Neuronal stem cell (in vitro differentiated cells): ENCODE measurements around the gene PAFAH1B1.
"Not testable (repeated sequence)": the region's sequence is repeated elsewhere in the genome, so short reads cannot be mapped to it uniquely, and the experiment has no call there.

Source experiments
- DNase-seq: peaks from one replicate; pipeline ENCODE4 v3.0.0-alpha.2; 2013; ENCODE audit warnings: low spot score
- H2AFZ ChIP-seq: one replicate; pipeline ENCODE4 v1.6.1; 2013; ENCODE audit warnings: mild to moderate bottlenecking, low read length, inconsistent platforms
- H2AK5ac ChIP-seq: 2 replicates; pipeline ENCODE4 v1.6.1; 2013; ENCODE audit warnings: low read depth, mild to moderate bottlenecking, inconsistent platforms, low read length, moderate library complexity, mixed read lengths
- H2BK120ac ChIP-seq: 2 replicates; pipeline ENCODE4 v1.6.1; 2013; ENCODE audit warnings: low read depth, mild to moderate bottlenecking, inconsistent platforms, low read length, moderate library complexity, mixed read lengths
- H2BK12ac ChIP-seq: one replicate; pipeline ENCODE4 v1.6.1; 2013; ENCODE audit warnings: low read length, inconsistent platforms
- H2BK15ac ChIP-seq: 2 replicates; pipeline ENCODE4 v1.6.1; 2013; ENCODE audit warnings: mild to moderate bottlenecking, low read length, inconsistent platforms, mixed read lengths
- H2BK5ac ChIP-seq: one replicate; pipeline ENCODE4 v1.6.1; 2013; ENCODE audit warnings: inconsistent platforms, mild to moderate bottlenecking, low read length, moderate library complexity
- H3K14ac ChIP-seq: one replicate; pipeline ENCODE4 v1.6.1; 2013; ENCODE audit warnings: low read length, inconsistent platforms
- H3K18ac ChIP-seq: 2 replicates; pipeline ENCODE4 v1.6.1; 2013; ENCODE audit warnings: low read length, inconsistent platforms
- H3K23ac ChIP-seq: 2 replicates; pipeline ENCODE4 v1.6.1; 2013; ENCODE audit warnings: low read depth, mild to moderate bottlenecking, mixed read lengths, low read length, inconsistent platforms; ENCODE audit not compliant: poor library complexity
- H3K27ac ChIP-seq: replicated peaks from 3 replicates; pipeline ENCODE4 v1.5.1; 2013; ENCODE audit warnings: low read length, inconsistent platforms
- H3K27me3 ChIP-seq, 3 experiments: 2 replicates each; pipeline ENCODE4 v1.6.1; 2013; ENCODE audit warnings: low read length in 3 of 3, mild to moderate bottlenecking in 2 of 3, inconsistent platforms in 1 of 3, low read depth in 1 of 3, mixed read lengths in 1 of 3, moderate library complexity in 1 of 3; ENCODE audit not compliant: control insufficient read depth in 3 of 3, insufficient read depth in 3 of 3
- H3K36me3 ChIP-seq, 2 donors: replicated peaks in 1 of 2; 2 replicates each; pipeline ENCODE4 v1.6.1; 2013; ENCODE audit warnings: low read length in 2 of 2; ENCODE audit not compliant: control insufficient read depth in 2 of 2, insufficient read depth in 2 of 2
- H3K4ac ChIP-seq: 2 replicates; pipeline ENCODE4 v1.6.1; 2013; ENCODE audit warnings: inconsistent platforms, mild to moderate bottlenecking, low read length, moderate library complexity
- H3K4me1 ChIP-seq, 2 donors: 1 replicate in 1 of 2; 2 replicates in 1 of 2; pipeline ENCODE4 v1.6.1; 2013; ENCODE audit warnings: low read length in 2 of 2, low read depth in 1 of 2; ENCODE audit not compliant: control insufficient read depth in 2 of 2, insufficient read depth in 1 of 2
- H3K4me2 ChIP-seq: one replicate; pipeline ENCODE4 v1.6.1; 2013; ENCODE audit warnings: mild to moderate bottlenecking, low read length, inconsistent platforms; ENCODE audit not compliant: insufficient read depth, poor library complexity, severe bottlenecking
- H3K4me3 ChIP-seq, 2 donors: 2 replicates each; pipeline ENCODE4 v1.5.1; 2013; ENCODE audit warnings: low read length in 2 of 2, mild to moderate bottlenecking in 2 of 2, inconsistent platforms in 1 of 2, moderate library complexity in 1 of 2
- H3K79me1 ChIP-seq: one replicate; pipeline ENCODE4 v1.6.1; 2013; ENCODE audit warnings: low read depth, mild to moderate bottlenecking, inconsistent platforms, low read length, moderate library complexity
- H3K9ac ChIP-seq: one replicate; pipeline ENCODE4 v1.6.1; 2013; ENCODE audit warnings: mild to moderate bottlenecking, low read depth, low read length, inconsistent platforms; ENCODE audit not compliant: poor library complexity
- H3K9me3 ChIP-seq, 2 donors: replicated peaks in 1 of 2; 2 replicates each; pipeline versions ENCODE3 to v1.6.1; 2013; ENCODE audit warnings: low read length in 2 of 2, mild to moderate bottlenecking in 2 of 2, inconsistent platforms in 1 of 2, low read depth in 1 of 2, mixed read lengths in 1 of 2, moderate library complexity in 1 of 2; ENCODE audit not compliant: control insufficient read depth in 2 of 2, insufficient read depth in 1 of 2
- H4K8ac ChIP-seq: one replicate; pipeline ENCODE4 v1.6.1; 2013; ENCODE audit warnings: low read depth, mild to moderate bottlenecking, inconsistent platforms, low read length, moderate library complexity
- H4K91ac ChIP-seq: one replicate; pipeline ENCODE4 v1.6.1; 2013; ENCODE audit warnings: low read length, low read depth, mild to moderate bottlenecking, inconsistent platforms; ENCODE audit not compliant: poor library complexity
- WGBS, 2 donors: extraction: QIAGEN DNeasy Blood & Tissue Kit; methylation state at CpG; one replicate each; pipeline ENCODE4 v1.1.7; 2013; ENCODE audit warnings: missing lambda C conversion rate in 2 of 2, mixed read lengths in 1 of 2; ENCODE audit not compliant: insufficient read length in 2 of 2, insufficient replicate concordance in 1 of 2; ENCODE audit errors: extremely low coverage in 2 of 2; 5-methylcytosine and 5-hydroxymethylcytosine counted together

The PAFAH1B1 gene

GRCh38 chr17:2628922-2629321, 35.5 kb downstream of the PAFAH1B1 start:
- not testable (repeated sequence) for H2AFZ ChIP-seq, H2BK12ac ChIP-seq, H2BK5ac ChIP-seq, H3K4me3 ChIP-seq, H3K27me3 ChIP-seq, H3K23ac ChIP-seq, H2BK120ac ChIP-seq, H3K9ac ChIP-seq, H3K4ac ChIP-seq, H3K79me1 ChIP-seq, H2BK15ac ChIP-seq, H4K91ac ChIP-seq, H3K4me1 ChIP-seq, H4K8ac ChIP-seq, DNase-seq, H3K4me2 ChIP-seq, H3K18ac ChIP-seq, H3K27ac ChIP-seq, H3K14ac ChIP-seq, H2AK5ac ChIP-seq
- peaks cover 0 to 29% of the 10 kb centered on the region in 2 donors for H3K9me3 ChIP-seq
- H3K36me3 ChIP-seq, result peaks cover 3 to 19% of the 10 kb centered on the region in 2 donors
- WGBS, 2 donors, result no CpG with 5 or more reads among the region's 2 CpGs

GRCh38 chr17:2631211-2631610, 37.8 kb downstream of the PAFAH1B1 start:
- WGBS, 2 donors, result no CpG with 5 or more reads among the region's 9 CpGs
- H3K18ac ChIP-seq, result no peak overlapping the region
- no peak overlapping the region for H4K91ac ChIP-seq
- H3K4me2 ChIP-seq, result no peak overlapping the region
- no peak overlapping the region for H3K4me3 ChIP-seq
- H2BK12ac ChIP-seq, result no peak overlapping the region
- H3K4ac ChIP-seq, result no peak overlapping the region
- H3K9me3 ChIP-seq, result peaks cover 0 to 21% of the 10 kb centered on the region in 2 donors
- peaks cover 0 to 38% of the 10 kb centered on the region in 2 donors for H3K36me3 ChIP-seq
- H2AK5ac ChIP-seq, result no peak overlapping the region
- H2BK15ac ChIP-seq, result no peak overlapping the region
- no peak overlapping the region for H3K23ac ChIP-seq
- H2AFZ ChIP-seq, result no peak overlapping the region
- H3K14ac ChIP-seq, result no peak overlapping the region
- H3K79me1 ChIP-seq, result peaks cover 1% of the 10 kb centered on the region
- no peak overlapping the region for H3K9ac ChIP-seq
- H2BK5ac ChIP-seq, result no peak overlapping the region
- H3K27me3 ChIP-seq, result no peaks in the 10 kb centered on the region
- H3K27ac ChIP-seq, result no peak overlapping the region
- no peak overlapping the region for H4K8ac ChIP-seq
- H3K4me1 ChIP-seq, result no peaks in the 10 kb centered on the region
- DNase-seq, result no peak
- no peak overlapping the region for H2BK120ac ChIP-seq

- Histone ChIP-seq H2AK5ac (no peak overlapping the region), H3K4me3 (no peak overlapping the region), H3K4ac (no peak overlapping the region), H3K27me3 (no peaks in the 10 kb centered on the region), H3K18ac (no peak overlapping the region), H4K91ac (no peak overlapping the region), H2AFZ (no peak overlapping the region), H2BK120ac (no peak overlapping the region), H2BK5ac (no peak overlapping the region), H3K36me3 (peaks cover 0 to 71% of the 10 kb centered on the region in 2 donors), H3K9ac (no peak overlapping the region), H3K9me3 (no peaks in the 10 kb centered on the region), H3K14ac (no peak overlapping the region), H2BK12ac (no peak overlapping the region), H4K8ac (no peak overlapping the region), H3K27ac (no peak overlapping the region), H3K79me1 (peaks cover 1% of the 10 kb centered on the region), H2BK15ac (no peak overlapping the region), H3K23ac (no peak overlapping the region), H3K4me2 (no peak overlapping the region), H3K4me1 (no peaks in the 10 kb centered on the region)
- no peak for DNase-seq
- WGBS, 2 donors, result no CpG with 5 or more reads among the region's 9 CpGs
Measured at GRCh38 chr17:2634361-2634960, 41.0 kb downstream of the PAFAH1B1 start.

GRCh38 chr17:2635241-2635640, 41.8 kb downstream of the PAFAH1B1 start:
- Histone ChIP-seq H4K8ac (no peak overlapping the region), H2AK5ac (no peak overlapping the region), H3K4me1 (no peaks in the 10 kb centered on the region), H2BK12ac (no peak overlapping the region), H3K23ac (no peak overlapping the region), H3K4me3 (no peak overlapping the region), H3K4me2 (no peak overlapping the region), H2BK5ac (no peak overlapping the region), H3K27me3 (no peaks in the 10 kb centered on the region), H3K27ac (no peak overlapping the region), H2BK15ac (no peak overlapping the region), H2BK120ac (no peak overlapping the region), H3K36me3 (peaks cover 0 to 79% of the 10 kb centered on the region in 2 donors), H3K18ac (no peak overlapping the region), H4K91ac (no peak overlapping the region), H3K4ac (no peak overlapping the region), H2AFZ (no peak overlapping the region), H3K9me3 (no peaks in the 10 kb centered on the region), H3K79me1 (peaks cover 1% of the 10 kb centered on the region), H3K14ac (no peak overlapping the region), H3K9ac (no peak overlapping the region)
- WGBS, 2 donors, result no CpG with 5 or more reads among the region's 3 CpGs
- no peak for DNase-seq
